Measurements from ENCODE around the gene FAM180B. TPM values are rescaled to one million over a fixed set of nuclear protein-coding genes. Genes with fewer than 3 reads are reported as not detected.

The FAM180B gene
- total and polyA plus RNA-seq, 8 donors: 0.13 to 0.35 (median 0.25) TPM; not detected in 2

DNA sequence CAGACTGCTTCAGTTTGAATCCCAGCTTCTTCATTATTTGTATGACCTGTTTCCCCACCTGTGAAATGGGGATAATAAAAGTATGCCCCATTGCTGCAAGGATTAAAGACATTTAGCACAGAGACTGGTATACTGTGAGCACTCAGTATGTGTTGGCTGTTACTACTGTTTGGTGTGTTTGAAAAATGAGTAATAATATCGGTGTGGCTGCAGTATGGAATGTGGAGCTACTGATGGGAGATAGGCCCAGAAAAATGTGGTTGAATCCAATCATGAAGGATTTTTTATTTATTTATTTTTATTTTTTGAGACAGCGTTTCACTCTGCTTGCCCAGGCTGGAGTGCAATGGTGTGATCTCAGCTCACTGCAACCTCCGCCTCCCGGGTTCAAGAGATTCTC lies 16.8 kb downstream of the FAM180B start:
- no peak for DNase-seq
- Histone ChIP-seq H3K36me3 (no peaks in the 10 kb centered on the region), H3K27me3 (no peaks in the 10 kb centered on the region), H3K27ac (no peak overlapping the region), H3K4me3 (no peak overlapping the region), H3K9me3 (no peaks in the 10 kb centered on the region), H3K4me1 (no peaks in the 10 kb centered on the region)
- TF ChIP-seq, protein P1, sequence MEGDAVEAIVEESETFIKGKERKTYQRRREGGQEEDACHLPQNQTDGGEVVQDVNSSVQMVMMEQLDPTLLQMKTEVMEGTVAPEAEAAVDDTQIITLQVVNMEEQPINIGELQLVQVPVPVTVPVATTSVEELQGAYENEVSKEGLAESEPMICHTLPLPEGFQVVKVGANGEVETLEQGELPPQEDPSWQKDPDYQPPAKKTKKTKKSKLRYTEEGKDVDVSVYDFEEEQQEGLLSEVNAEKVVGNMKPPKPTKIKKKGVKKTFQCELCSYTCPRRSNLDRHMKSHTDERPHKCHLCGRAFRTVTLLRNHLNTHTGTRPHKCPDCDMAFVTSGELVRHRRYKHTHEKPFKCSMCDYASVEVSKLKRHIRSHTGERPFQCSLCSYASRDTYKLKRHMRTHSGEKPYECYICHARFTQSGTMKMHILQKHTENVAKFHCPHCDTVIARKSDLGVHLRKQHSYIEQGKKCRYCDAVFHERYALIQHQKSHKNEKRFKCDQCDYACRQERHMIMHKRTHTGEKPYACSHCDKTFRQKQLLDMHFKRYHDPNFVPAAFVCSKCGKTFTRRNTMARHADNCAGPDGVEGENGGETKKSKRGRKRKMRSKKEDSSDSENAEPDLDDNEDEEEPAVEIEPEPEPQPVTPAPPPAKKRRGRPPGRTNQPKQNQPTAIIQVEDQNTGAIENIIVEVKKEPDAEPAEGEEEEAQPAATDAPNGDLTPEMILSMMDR (IDR thresholded peaks at IDR 0.05): no peak
- ATAC-seq: no peak
- intact Hi-C loops (cut with DNase I): no loop called here

DNA sequence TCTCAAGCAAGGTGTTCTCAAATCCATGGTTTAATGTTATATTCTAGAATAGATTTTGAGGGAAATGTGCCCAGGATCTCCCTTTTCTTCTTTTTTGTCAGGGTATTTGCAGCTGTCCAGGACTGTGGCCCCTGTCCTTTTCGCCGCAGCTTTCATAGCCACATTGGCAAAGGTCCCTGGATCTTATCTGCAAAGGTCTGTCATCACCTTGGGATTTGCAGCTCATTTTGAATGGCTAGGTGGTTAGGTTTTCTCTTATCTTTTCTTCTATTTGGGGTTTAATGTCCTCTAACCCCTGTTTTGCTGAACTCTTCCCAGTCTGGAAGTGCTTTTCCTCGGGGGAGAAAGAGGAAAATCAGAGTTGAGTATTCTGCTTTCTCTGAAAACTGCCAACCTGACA lies 19.4 kb downstream of the FAM180B start:
- Histone ChIP-seq H3K27ac (no peak overlapping the region), H3K4me1 (no peaks in the 10 kb centered on the region), H3K27me3 (no peaks in the 10 kb centered on the region), H3K9me3 (no peaks in the 10 kb centered on the region), H3K4me3 (no peak overlapping the region), H3K36me3 (no peaks in the 10 kb centered on the region)
- TF ChIP-seq, protein P1 (IDR thresholded peaks at IDR 0.05): no peak
- DNase-seq (no peak), ATAC-seq (no peak)
- intact Hi-C loops (cut with DNase I): no loop called here

DNA sequence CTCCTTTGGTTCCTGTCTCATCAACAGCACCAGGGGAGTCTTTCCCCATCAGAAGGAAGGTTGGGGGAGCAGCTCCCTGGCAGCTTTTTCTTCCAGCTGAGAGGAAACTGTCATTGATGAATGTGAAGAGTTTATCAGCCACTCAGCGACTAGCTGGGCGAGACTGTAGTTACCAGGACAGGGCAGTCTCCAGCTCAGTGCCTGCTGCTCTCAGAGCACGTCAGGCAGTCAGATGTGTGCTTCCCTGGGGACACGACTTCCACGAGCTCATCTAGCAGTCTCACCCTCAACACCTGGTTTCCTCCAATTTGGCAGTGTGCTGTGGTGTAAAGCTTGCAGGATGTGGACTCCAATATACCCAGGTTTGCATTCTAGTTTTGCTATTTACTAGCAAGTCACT lies 20.3 kb downstream of the FAM180B start:
- no peak overlapping the region for H3K27ac ChIP-seq
- H3K36me3 ChIP-seq: no peaks in the 10 kb centered on the region
- intact Hi-C loops (cut with DNase I): no loop called here
- H3K4me1 ChIP-seq: no peaks in the 10 kb centered on the region
- no peaks in the 10 kb centered on the region for H3K9me3 ChIP-seq
- DNase-seq: no peak
- TF ChIP-seq, protein P1 (IDR thresholded peaks at IDR 0.05): no peak
- no peaks in the 10 kb centered on the region for H3K27me3 ChIP-seq
- ATAC-seq: no peak
- H3K4me3 ChIP-seq: no peak overlapping the region

DNA sequence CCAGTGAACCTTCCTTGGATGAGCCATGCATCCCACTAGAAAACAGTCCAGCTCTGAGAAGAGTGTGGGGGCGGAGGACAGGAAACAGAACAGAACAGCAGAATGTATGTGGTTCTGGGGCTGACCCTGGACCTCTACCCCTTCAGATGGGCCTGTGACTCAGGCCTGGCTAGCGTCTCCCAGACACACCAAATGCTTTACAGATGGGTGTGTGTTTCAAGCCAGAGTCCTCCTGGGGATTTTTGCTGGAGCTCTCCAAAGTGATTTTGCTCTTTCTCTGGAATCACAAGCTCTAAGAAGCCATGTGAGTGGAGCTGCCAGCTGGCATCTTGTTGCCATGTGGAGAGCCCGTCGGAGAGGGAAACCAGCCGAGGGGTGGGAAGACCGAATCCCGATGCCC lies 20.9 kb downstream of the FAM180B start:
- DNase-seq: no peak
- intact Hi-C loops (cut with DNase I): no loop called here
- peak; percentile 81 for ATAC-seq
- no peaks in the 10 kb centered on the region for H3K36me3 ChIP-seq
- H3K9me3 ChIP-seq: no peaks in the 10 kb centered on the region
- no peaks in the 10 kb centered on the region for H3K27me3 ChIP-seq
- no peak overlapping the region for H3K27ac ChIP-seq
- TF ChIP-seq, protein P1 (IDR thresholded peaks at IDR 0.05): no peak
- H3K4me3 ChIP-seq: no peak overlapping the region
- no peaks in the 10 kb centered on the region for H3K4me1 ChIP-seq

- no peaks in the 10 kb centered on the region for H3K36me3 ChIP-seq
- no peak for DNase-seq
- TF ChIP-seq, protein P1 (IDR thresholded peaks at IDR 0.05): no peak
- ATAC-seq: no peak
- intact Hi-C loops (cut with DNase I): no loop called here
- H3K4me1 ChIP-seq: no peaks in the 10 kb centered on the region
- no peaks in the 10 kb centered on the region for H3K9me3 ChIP-seq
- no peak overlapping the region for H3K27ac ChIP-seq
- H3K27me3 ChIP-seq: no peaks in the 10 kb centered on the region
- no peak overlapping the region for H3K4me3 ChIP-seq
Measured at GRCh38 chr11:47609675-47610074, 23.2 kb downstream of the FAM180B start.
